OCI-LY1 (cell line): ENCODE results near the gene TTC27.
"Not testable (repeated sequence)": the region's sequence is repeated elsewhere in the genome, so short reads cannot be mapped to it uniquely, and the experiment has no call there.

Experiments
- H2AFZ ChIP-seq: fragments of 200-600 bp; sonication (generic), shearing (Covaris generic); 2 replicates; pipeline ENCODE4 v1.6.0; 2014; ENCODE audit warnings: antibody characterized with exemption, mild to moderate bottlenecking, low read length
- H3F3A ChIP-seq: fragments of 200-600 bp; sonication (generic), shearing (Covaris generic); 2 replicates; pipeline ENCODE4 v1.6.0; 2014; ENCODE audit warnings: mild to moderate bottlenecking, antibody characterized with exemption, low read length, moderate library complexity; ENCODE audit not compliant: insufficient read depth
- H3K27ac ChIP-seq: fragments of 200-600 bp; sonication (generic); 2 replicates; pipeline ENCODE4 v1.5.1; 2014; ENCODE audit warnings: low read length, mixed run types, mild to moderate bottlenecking, low read depth; ENCODE audit not compliant: poor library complexity, severe bottlenecking
- H3K27me3 ChIP-seq: fragments of 200-600 bp; sonication (generic); 2 replicates; pipeline ENCODE4 v1.6.0; 2014; ENCODE audit warnings: antibody characterized with exemption, mild to moderate bottlenecking, low read length, moderate library complexity; ENCODE audit not compliant: insufficient read depth
- H3K36me3 ChIP-seq: fragments of 200-600 bp; sonication (generic); 2 replicates; pipeline ENCODE4 v1.6.1; 2014; ENCODE audit warnings: mild to moderate bottlenecking, antibody characterized with exemption, low read length, moderate library complexity, mixed read lengths; ENCODE audit not compliant: insufficient read depth
- H3K4me1 ChIP-seq: fragments of 200-600 bp; sonication (generic); 2 replicates; pipeline ENCODE4 v1.5.1; 2014; ENCODE audit warnings: mild to moderate bottlenecking, low read length, moderate library complexity; ENCODE audit not compliant: insufficient read depth, severe bottlenecking
- H3K4me2 ChIP-seq: fragments of 200-600 bp; sonication (generic), shearing (Covaris generic); 2 replicates; pipeline ENCODE4 v1.6.1; 2014; ENCODE audit warnings: low read length
- H3K4me3 ChIP-seq: fragments of 200-600 bp; sonication (generic); 2 replicates; pipeline ENCODE4 v1.5.1; 2014; ENCODE audit warnings: low read length, low read depth, mild to moderate bottlenecking, mixed read lengths; ENCODE audit not compliant: poor library complexity, severe bottlenecking
- H3K79me2 ChIP-seq: fragments of 200-600 bp; shearing (Covaris generic); 2 replicates; pipeline ENCODE4 v1.6.1; 2016; ENCODE audit warnings: mixed run types, low read length, mixed read lengths; ENCODE audit not compliant: insufficient read depth
- H3K9ac ChIP-seq: fragments of 200-600 bp; sonication (generic), shearing (Covaris generic); 2 replicates; pipeline ENCODE4 v1.6.1; 2014; ENCODE audit warnings: mild to moderate bottlenecking, low read length, mixed read lengths
- H3K9me2 ChIP-seq: fragments of 200-600 bp; sonication (generic), shearing (Covaris generic); 2 replicates; pipeline ENCODE4 v1.6.1; 2014; ENCODE audit warnings: low read depth, mild to moderate bottlenecking, low read length, mixed read lengths
- H3K9me3 ChIP-seq: fragments of 200-600 bp; shearing (Covaris generic); 2 replicates; pipeline ENCODE4 v1.6.1; 2014; ENCODE audit warnings: low read length, mixed read lengths
- H4K20me1 ChIP-seq: fragments of 200-600 bp; sonication (generic), shearing (Covaris generic); 2 replicates; pipeline ENCODE4 v1.6.0; 2016; ENCODE audit warnings: mild to moderate bottlenecking, low read length; ENCODE audit not compliant: insufficient read depth
- EZH2 ChIP-seq: fragments of 200-600 bp; sonication (generic), shearing (Covaris generic); IDR thresholded peaks from 2 replicates; pipeline ENCODE4 v1.8.0; 2017; ENCODE audit warnings: borderline replicate concordance, mixed run types, mild to moderate bottlenecking, antibody characterized with exemption, low read length, moderate library complexity, mixed read lengths
- TF ChIP-seq, protein P1 (sequence below): fragments of 200-600 bp; sonication (generic), shearing (Covaris generic); IDR thresholded peaks from 2 replicates; pipeline ENCODE4 v1.5.1; 2017; ENCODE audit warnings: mild to moderate bottlenecking, antibody characterized with exemption, low read length, moderate library complexity, mixed read lengths

Gene TTC27

DNA sequence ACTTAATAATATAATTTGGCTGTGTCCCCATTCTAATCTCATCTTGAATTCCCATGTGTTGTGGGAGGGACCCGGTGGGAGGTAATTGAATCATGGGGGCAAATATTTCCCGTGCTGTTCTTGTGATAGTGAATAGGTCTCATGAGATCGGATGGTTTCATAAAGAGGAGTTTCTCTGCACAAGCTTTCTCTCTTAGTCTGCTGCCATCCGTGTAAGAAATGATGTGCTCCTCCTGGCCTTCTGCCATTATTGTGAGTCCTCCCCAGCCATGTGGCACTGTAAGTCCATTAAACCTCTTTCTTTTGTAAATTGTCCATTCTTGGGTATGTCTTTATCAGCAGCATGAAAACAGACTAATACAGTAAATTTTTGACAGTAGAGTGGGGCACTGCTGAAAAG, 216.4 kb downstream of the TTC27 start:
- Histone ChIP-seq H3K9me2 (no peaks in the 10 kb centered on the region), H3F3A (no peaks in the 10 kb centered on the region), H2AFZ (no peak overlapping the region), H3K9me3 (peaks cover 6% of the 10 kb centered on the region; the same call in 1 of the 2 replicates), H3K9ac (no peak overlapping the region), H3K27me3 (no peaks in the 10 kb centered on the region), H3K27ac (no peak overlapping the region), H3K4me3 (no peak overlapping the region), H3K4me1 (peaks cover 20% of the 10 kb centered on the region), H3K79me2 (no peaks in the 10 kb centered on the region), H3K4me2 (no peak overlapping the region), H4K20me1 (no peaks in the 10 kb centered on the region), H3K36me3 (no peaks in the 10 kb centered on the region)
- TF ChIP-seq, protein P1, sequence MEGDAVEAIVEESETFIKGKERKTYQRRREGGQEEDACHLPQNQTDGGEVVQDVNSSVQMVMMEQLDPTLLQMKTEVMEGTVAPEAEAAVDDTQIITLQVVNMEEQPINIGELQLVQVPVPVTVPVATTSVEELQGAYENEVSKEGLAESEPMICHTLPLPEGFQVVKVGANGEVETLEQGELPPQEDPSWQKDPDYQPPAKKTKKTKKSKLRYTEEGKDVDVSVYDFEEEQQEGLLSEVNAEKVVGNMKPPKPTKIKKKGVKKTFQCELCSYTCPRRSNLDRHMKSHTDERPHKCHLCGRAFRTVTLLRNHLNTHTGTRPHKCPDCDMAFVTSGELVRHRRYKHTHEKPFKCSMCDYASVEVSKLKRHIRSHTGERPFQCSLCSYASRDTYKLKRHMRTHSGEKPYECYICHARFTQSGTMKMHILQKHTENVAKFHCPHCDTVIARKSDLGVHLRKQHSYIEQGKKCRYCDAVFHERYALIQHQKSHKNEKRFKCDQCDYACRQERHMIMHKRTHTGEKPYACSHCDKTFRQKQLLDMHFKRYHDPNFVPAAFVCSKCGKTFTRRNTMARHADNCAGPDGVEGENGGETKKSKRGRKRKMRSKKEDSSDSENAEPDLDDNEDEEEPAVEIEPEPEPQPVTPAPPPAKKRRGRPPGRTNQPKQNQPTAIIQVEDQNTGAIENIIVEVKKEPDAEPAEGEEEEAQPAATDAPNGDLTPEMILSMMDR: no peak
- no peak for TF ChIP-seq EZH2

DNA sequence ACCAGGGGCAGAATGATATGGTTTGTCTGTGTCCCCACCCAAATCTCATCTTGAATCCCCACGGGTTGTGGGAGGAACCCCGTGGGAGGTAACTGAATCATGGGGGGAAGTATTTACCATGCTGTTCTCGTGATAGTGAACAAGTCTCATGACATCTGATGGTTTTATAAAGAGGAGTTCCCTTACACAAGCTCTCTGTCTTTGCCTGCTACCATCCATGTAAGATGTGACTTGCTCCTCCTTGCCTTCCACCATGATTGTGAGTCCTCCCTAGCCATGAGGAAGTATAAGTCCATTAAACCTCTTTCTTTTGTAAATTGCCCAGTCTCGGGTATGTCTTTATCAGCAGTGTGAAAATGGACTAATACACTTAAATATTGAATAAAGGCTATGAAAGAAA, 218.4 kb downstream of the TTC27 start:
- H3K4me2 ChIP-seq, H3K4me1 ChIP-seq, H3F3A ChIP-seq, H2AFZ ChIP-seq, H3K9ac ChIP-seq, H3K9me2 ChIP-seq, H3K27ac ChIP-seq, H4K20me1 ChIP-seq, H3K9me3 ChIP-seq, H3K4me3 ChIP-seq, H3K36me3 ChIP-seq, H3K27me3 ChIP-seq, H3K79me2 ChIP-seq: not testable (repeated sequence)

DNA sequence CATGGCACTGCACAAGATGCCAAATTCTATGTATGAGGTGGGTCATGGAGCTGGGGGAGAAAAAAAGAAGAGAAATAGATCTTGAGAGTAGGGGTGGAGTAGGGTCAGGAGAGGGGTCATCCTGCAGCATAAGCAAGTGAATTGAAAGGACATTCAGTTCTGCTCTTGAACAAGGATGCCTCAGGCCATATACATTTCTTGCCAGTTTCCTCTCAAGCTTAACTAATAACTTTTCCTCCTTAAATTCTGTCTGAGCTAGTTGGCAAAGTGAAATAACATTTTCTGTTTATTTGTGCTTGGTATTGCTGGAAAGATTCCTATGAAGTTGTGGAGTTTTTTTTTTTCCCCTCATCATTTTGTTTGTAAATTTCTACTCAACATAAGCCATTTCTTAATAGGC, 219.9 kb downstream of the TTC27 start:
- TF ChIP-seq, protein P1: no peak
- no peak for TF ChIP-seq EZH2
- H3K79me2 ChIP-seq: no peaks in the 10 kb centered on the region
- no peaks in the 10 kb centered on the region for H3K9me2 ChIP-seq
- no peak overlapping the region for H3K4me2 ChIP-seq
- H3K9ac ChIP-seq: no peak overlapping the region
- H4K20me1 ChIP-seq: no peaks in the 10 kb centered on the region
- H3K36me3 ChIP-seq: no peaks in the 10 kb centered on the region
- H3K4me1 ChIP-seq: peaks cover 10% of the 10 kb centered on the region
- H3K4me3 ChIP-seq: no peak overlapping the region
- no peak overlapping the region for H2AFZ ChIP-seq
- no peaks in the 10 kb centered on the region for H3K27me3 ChIP-seq
- H3K9me3 ChIP-seq: peaks cover 6% of the 10 kb centered on the region; the same call in 1 of the 2 replicates
- H3F3A ChIP-seq: no peaks in the 10 kb centered on the region
- no peak overlapping the region for H3K27ac ChIP-seq

DNA sequence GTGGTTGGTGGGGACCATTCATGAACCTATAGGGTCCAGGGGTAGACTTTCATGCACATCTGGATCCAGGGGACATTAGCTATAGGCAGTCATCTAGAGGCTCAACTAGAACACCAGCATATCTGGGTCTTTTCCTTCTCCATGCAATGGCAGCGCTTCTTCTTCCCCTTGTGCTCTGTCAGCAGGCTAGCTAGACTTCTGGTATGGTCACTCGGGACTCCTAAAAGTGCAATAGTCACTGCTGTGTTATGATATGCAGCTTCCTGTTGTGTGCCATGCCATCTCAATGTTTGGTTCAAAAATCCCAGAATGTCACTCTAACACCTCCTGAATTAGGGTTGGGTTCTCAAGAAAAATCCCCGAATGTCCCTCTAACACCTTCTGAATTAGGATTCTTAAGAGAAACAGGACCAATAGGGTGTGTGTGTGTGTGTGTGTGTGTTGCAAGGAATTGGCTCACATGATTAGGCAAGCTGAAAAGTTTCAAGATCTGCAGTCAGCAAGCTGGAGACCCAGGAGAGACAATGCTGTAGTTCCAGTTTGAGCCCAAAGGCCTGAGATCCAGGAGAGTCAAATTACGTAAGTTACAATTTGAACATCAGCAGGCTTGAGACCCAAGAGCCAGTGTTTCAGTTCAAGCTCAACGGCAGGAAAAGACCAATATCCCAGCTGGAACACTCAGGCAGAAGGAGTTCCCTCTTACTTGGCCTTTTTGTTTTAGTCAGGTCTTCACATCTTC, 221.8 kb downstream of the TTC27 start:
- no peak overlapping the region for H3K4me2 ChIP-seq

More for the DNA sequence above, 221.8 kb downstream of the TTC27 start:
- Histone ChIP-seq H3K4me3 (no peak overlapping the region), H3K79me2 (no peaks in the 10 kb centered on the region), H4K20me1 (no peaks in the 10 kb centered on the region), H3K9me3 (peaks cover 6% of the 10 kb centered on the region; the same call in 1 of the 2 replicates), H2AFZ (no peak overlapping the region), H3F3A (no peaks in the 10 kb centered on the region), H3K27ac (no peak overlapping the region), H3K4me1 (peaks cover 17% of the 10 kb centered on the region), H3K27me3 (no peaks in the 10 kb centered on the region), H3K9me2 (no peaks in the 10 kb centered on the region), H3K9ac (no peak overlapping the region), H3K36me3 (no peaks in the 10 kb centered on the region)
- TF ChIP-seq, protein P1: no peak
- no peak for TF ChIP-seq EZH2
